Duodenal mucosa (tissue), 2 donors: ENCODE measurements around the gene CERCAM.
A peak's percentile ranks its signal among the peaks of the same experiment; 100 is the strongest.
"Not testable (repeated sequence)": the region's sequence is repeated elsewhere in the genome, so short reads cannot be mapped to it uniquely, and the experiment has no call there.

Experiments
- H3K27ac ChIP-seq: one replicate; pipeline ENCODE4 v1.7.0; 2013; ENCODE audit warnings: low read depth, low read length
- H3K27me3 ChIP-seq, 2 donors: one replicate each; pipeline ENCODE4 v1.7.0; 2013; ENCODE audit warnings: low read length in 2 of 2, control low read depth in 1 of 2; ENCODE audit not compliant: insufficient read depth in 2 of 2, control insufficient read depth in 1 of 2
- H3K36me3 ChIP-seq, 2 donors: one replicate each; pipeline ENCODE4 v1.7.0; 2013; ENCODE audit warnings: low read length in 2 of 2, control low read depth in 1 of 2; ENCODE audit not compliant: insufficient read depth in 2 of 2, control insufficient read depth in 1 of 2
- H3K4me1 ChIP-seq, 2 donors: one replicate each; pipeline ENCODE4 v1.7.0; 2013; ENCODE audit warnings: low read length in 2 of 2, control low read depth in 1 of 2; ENCODE audit not compliant: insufficient read depth in 2 of 2, control insufficient read depth in 1 of 2
- H3K4me3 ChIP-seq, 2 donors: one replicate each; pipeline ENCODE4 v1.7.0; 2013; ENCODE audit warnings: low read length in 2 of 2, low read depth in 1 of 2
- H3K9ac ChIP-seq, 2 donors: one replicate each; pipeline ENCODE4 v1.7.0; 2013; ENCODE audit warnings: low read length in 2 of 2, low read depth in 1 of 2
- H3K9me3 ChIP-seq, 2 donors: one replicate each; pipeline ENCODE4 v1.7.0; 2013; ENCODE audit warnings: low read length in 2 of 2, control low read depth in 1 of 2; ENCODE audit not compliant: control insufficient read depth in 1 of 2

The CERCAM gene

GRCh38 chr9:128429513-128430086 is 8.9 kb downstream of the CERCAM start:
- Histone ChIP-seq H3K36me3 (no peaks in the 10 kb centered on the region), H3K4me3 (no peak overlapping the region), H3K27ac (no peak overlapping the region), H3K4me1 (no peaks in the 10 kb centered on the region), H3K9me3 (no peaks in the 10 kb centered on the region), H3K9ac (no peak overlapping the region), H3K27me3 (no peaks in the 10 kb centered on the region)

DNA sequence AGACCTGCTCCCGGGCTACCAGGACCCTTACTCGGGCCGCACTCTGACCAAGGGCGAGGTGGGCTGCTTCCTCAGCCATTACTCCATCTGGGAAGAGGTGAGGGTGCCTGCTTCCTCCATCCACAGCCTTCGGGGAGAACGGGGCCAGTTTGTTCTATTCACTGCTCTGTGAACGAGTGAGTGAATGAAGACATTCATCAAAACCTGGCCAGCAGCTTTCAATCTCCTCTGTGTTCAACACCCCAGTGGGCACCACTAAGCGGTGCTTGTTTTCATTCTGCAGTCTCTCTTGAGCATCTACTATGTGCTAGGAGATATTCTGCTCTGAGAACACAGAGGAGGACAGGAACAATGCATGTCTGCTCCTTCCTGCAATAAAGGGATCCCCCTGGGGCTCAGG is 10.6 kb downstream of the CERCAM start:
- H3K4me1 ChIP-seq: no peaks in the 10 kb centered on the region
- H3K27ac ChIP-seq: no peak overlapping the region
- H3K36me3 ChIP-seq: no peaks in the 10 kb centered on the region
- H3K27me3 ChIP-seq: no peaks in the 10 kb centered on the region
- H3K4me3 ChIP-seq: no peak overlapping the region
- H3K9me3 ChIP-seq: no peaks in the 10 kb centered on the region
- no peak overlapping the region for H3K9ac ChIP-seq

GRCh38 chr9:128434340-128434739 is 13.7 kb downstream of the CERCAM start:
- H3K36me3 ChIP-seq: no peaks in the 10 kb centered on the region
- no peaks in the 10 kb centered on the region for H3K27me3 ChIP-seq
- peaks cover 0 to 8% of the 10 kb centered on the region in 2 donors for H3K4me1 ChIP-seq
- H3K4me3 ChIP-seq: no peak overlapping the region
- no peaks in the 10 kb centered on the region for H3K9me3 ChIP-seq
- H3K9ac ChIP-seq: no peak overlapping the region
- no peak overlapping the region for H3K27ac ChIP-seq

DNA sequence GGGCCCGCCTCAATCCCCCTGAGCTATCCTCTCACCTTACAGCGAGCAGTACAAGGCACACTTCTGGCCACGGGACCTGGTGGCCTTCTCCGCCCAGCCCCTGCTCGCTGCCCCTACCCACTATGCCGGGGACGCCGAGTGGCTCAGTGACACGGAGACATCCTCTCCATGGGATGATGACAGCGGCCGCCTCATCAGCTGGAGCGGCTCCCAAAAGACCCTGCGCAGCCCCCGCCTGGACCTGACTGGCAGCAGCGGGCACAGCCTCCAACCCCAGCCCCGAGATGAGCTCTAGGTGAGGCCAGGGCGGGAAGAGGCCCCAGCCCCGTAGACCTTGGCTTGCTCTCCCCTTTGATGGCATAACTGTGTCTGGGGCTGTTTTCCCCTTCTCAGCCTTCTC is 15.0 kb downstream of the CERCAM start:
- H3K4me1 ChIP-seq: peaks cover 0 to 8% of the 10 kb centered on the region in 2 donors
- no peak overlapping the region for H3K4me3 ChIP-seq
- no peaks in the 10 kb centered on the region for H3K36me3 ChIP-seq
- H3K9me3 ChIP-seq: no peaks in the 10 kb centered on the region
- no peak overlapping the region for H3K27ac ChIP-seq
- H3K27me3 ChIP-seq: no peaks in the 10 kb centered on the region
- H3K9ac ChIP-seq: no peak overlapping the region

DNA sequence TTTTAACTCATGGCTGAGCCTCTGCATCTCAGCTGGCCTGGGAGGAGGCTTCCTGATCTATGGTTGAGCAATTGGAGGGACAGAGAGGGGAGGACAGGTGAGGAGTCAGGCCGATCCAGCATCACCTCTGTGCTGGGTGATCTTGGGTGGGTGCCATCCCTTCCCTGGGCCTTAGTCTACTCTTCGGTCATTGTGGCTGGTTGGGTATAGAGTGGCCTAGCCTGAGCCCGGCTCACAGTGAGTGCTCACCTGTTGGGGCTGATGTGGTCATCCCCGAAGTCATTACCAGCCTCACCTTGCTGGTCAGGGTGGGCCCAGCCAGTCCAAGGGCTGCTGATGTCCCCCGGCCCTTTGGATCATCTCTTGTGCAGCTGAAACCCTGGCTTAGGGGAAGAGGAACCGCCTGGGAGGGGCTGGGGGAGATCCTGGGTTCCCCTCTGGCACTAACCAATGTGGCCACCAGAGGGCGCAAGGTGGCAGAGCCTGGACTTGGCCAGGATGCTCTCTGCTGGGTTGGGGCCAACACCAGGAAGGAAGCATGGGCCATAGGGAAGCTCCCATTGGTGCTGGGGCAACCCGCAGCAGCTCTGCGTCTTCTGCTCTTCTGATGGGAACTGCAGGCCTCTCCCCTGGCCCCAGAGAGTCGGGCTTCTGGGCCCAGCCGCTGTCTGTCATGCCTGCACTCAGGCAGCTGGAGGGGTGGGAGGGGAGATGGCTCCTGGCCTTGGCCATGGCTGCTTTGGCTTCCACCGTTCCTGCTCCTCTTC is 17.9 kb downstream of the CERCAM start:
- Histone ChIP-seq H3K36me3 (no peaks in the 10 kb centered on the region), H3K27ac (no peak overlapping the region), H3K9me3 (no peaks in the 10 kb centered on the region), H3K4me1 (peaks cover 0 to 8% of the 10 kb centered on the region in 2 donors), H3K27me3 (no peaks in the 10 kb centered on the region), H3K4me3 (no peak overlapping the region), H3K9ac (peak overlapping the region in 1 of 2 donors; percentile 3)

- no peaks in the 10 kb centered on the region for H3K9me3 ChIP-seq
- no peaks in the 10 kb centered on the region for H3K27me3 ChIP-seq
Measured at GRCh38 chr9:128439273-128439672, 18.6 kb downstream of the CERCAM start.

DNA sequence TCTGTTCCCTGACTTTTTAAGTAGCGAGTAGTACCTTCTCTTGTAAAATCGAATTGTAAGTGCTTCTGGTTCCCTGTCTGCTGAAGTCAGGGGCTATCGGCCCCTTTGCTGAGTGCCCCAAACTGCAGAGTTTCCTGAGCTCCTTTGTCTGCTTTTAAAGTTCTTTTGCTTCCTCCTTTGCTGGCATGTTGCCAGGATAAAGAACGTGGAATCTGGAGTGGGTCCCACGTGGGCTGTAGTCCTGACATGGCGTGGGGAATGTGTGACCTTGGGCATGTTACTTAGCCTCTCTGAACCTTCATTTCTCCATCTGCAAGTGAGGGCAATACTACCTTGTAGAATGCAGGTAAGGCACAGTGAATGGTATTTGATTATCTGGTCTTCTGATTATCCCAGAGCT is 21.5 kb downstream of the CERCAM start:
- H3K4me3 ChIP-seq: no peak overlapping the region
- no peak overlapping the region for H3K9ac ChIP-seq
- H3K27me3 ChIP-seq: no peaks in the 10 kb centered on the region
- no peaks in the 10 kb centered on the region for H3K9me3 ChIP-seq
- H3K4me1 ChIP-seq: peaks cover 0 to 8% of the 10 kb centered on the region in 2 donors
- no peaks in the 10 kb centered on the region for H3K36me3 ChIP-seq
- no peak overlapping the region for H3K27ac ChIP-seq

More at GRCh38 chr9:128439273-128439672, 18.6 kb downstream of the CERCAM start:
- no peak overlapping the region for H3K4me3 ChIP-seq
- H3K36me3 ChIP-seq: no peaks in the 10 kb centered on the region
- H3K27ac ChIP-seq: no peak overlapping the region
- no peak overlapping the region for H3K9ac ChIP-seq
- peaks cover 0 to 8% of the 10 kb centered on the region in 2 donors for H3K4me1 ChIP-seq

GRCh38 chr9:128446505-128446904 is 25.8 kb downstream of the CERCAM start:
- not testable (repeated sequence) for H3K4me1 ChIP-seq, H3K27ac ChIP-seq, H3K9ac ChIP-seq, H3K36me3 ChIP-seq, H3K27me3 ChIP-seq, H3K9me3 ChIP-seq, H3K4me3 ChIP-seq

DNA sequence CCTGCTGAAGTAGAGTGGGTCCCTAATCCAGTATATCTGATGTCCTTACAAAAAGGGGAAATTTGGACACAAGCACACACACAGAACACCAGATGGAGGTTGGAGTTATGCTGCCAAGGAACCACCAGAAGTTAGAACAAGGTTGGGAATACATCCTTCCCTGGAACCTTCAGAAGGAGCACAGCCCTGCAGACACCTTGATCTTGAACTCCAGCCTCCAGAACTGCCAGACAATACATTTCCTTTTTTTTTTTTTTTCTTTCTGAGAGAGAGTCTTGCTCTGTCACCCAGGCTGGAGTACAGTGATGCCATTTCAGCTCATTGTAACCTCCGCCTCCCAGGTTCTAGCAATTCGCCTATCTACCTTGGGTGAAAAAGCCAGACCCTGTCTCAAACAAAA is 28.1 kb downstream of the CERCAM start:
- peaks cover 0 to 4% of the 10 kb centered on the region in 2 donors for H3K27me3 ChIP-seq
- H3K4me1 ChIP-seq: no peaks in the 10 kb centered on the region
- H3K36me3 ChIP-seq: no peaks in the 10 kb centered on the region
- no peak overlapping the region for H3K9ac ChIP-seq
- no peak overlapping the region for H3K27ac ChIP-seq
- H3K9me3 ChIP-seq: no peaks in the 10 kb centered on the region
- no peak overlapping the region for H3K4me3 ChIP-seq

GRCh38 chr9:128454991-128455390 is 34.3 kb downstream of the CERCAM start:
- Histone ChIP-seq H3K36me3 (peaks cover 0 to 9% of the 10 kb centered on the region in 2 donors), H3K4me3 (no peak overlapping the region), H3K9ac (no peak overlapping the region), H3K9me3 (no peaks in the 10 kb centered on the region), H3K27me3 (peaks cover 0 to 4% of the 10 kb centered on the region in 2 donors), H3K27ac (no peak overlapping the region), H3K4me1 (peaks cover 0 to 9% of the 10 kb centered on the region in 2 donors)
